Caco-2 (cell line): ENCODE measurements around the gene RGS6. TPM values are rescaled to one million over a fixed set of nuclear protein-coding genes. Genes with fewer than 3 reads are reported as not detected.

Experiments used
- BruUV-seq: library from RNA; stranded (reverse); fragments of 400-500 nt; replicated peaks from 2 replicates; lab custom pipeline; 2021; lab: Mats Ljungman, UMichigan
- CTCF ChIA-PET: fragments of 300-600 bp; sonication (Branson Sonifier 250); formaldehyde crosslinking; loops from one replicate; lab custom pipeline; 2022; ENCODE audit warnings: antibody characterized with exemption; lab: Charles Lee
- POLR2A ChIA-PET: fragments of 300-600 bp; sonication (Branson Sonifier 250); formaldehyde crosslinking; loops from one replicate; lab custom pipeline; 2022; ENCODE audit warnings: antibody characterized with exemption; lab: Charles Lee
- DNase-seq, 2 experiments: peaks; one replicate each; pipeline versions ENCODE4 v3.0.0 to v3.0.0-alpha.2; 2020 to 2022
- H3K27me3 ChIP-seq: replicated peaks from 2 replicates; pipeline ENCODE4 v1.6.0; 2011; ENCODE audit warnings: low read length; ENCODE audit not compliant: control insufficient read depth, insufficient read depth
- H3K36me3 ChIP-seq: 2 replicates; pipeline ENCODE4 v1.5.1; 2011; ENCODE audit warnings: low read length; ENCODE audit not compliant: control insufficient read depth, insufficient read depth
- H3K4me1 ChIP-seq: fragments of 250-450 bp; sonication (Bioruptor Pico); 2 replicates; pipeline ENCODE4 v1.5.1; 2020; ENCODE audit warnings: mild to moderate bottlenecking
- H3K4me3 ChIP-seq: 2 replicates; pipeline ENCODE4 v1.5.1; 2011; ENCODE audit warnings: low read depth, mild to moderate bottlenecking, control low read depth, low read length
- H3K9me3 ChIP-seq: fragments of 250-450 bp; sonication (Bioruptor Pico); 2 replicates; pipeline ENCODE4 v1.5.1; 2020; ENCODE audit warnings: mild to moderate bottlenecking, moderate library complexity
- H3K27ac Mint-ChIP-seq: one replicate; pipeline ENCODE4 v1.8.0; 2022; ENCODE audit warnings: mixed read lengths; ENCODE audit not compliant: unreplicated experiment
- H3K27me3 Mint-ChIP-seq: one replicate; pipeline ENCODE4 v1.8.0; 2022; ENCODE audit warnings: mixed read lengths; ENCODE audit not compliant: insufficient read depth, unreplicated experiment
- H3K36me3 Mint-ChIP-seq: one replicate; pipeline ENCODE4 v1.8.0; 2022; ENCODE audit warnings: mild to moderate bottlenecking, mixed read lengths; ENCODE audit not compliant: insufficient read depth, unreplicated experiment
- H3K4me1 Mint-ChIP-seq: one replicate; pipeline ENCODE4 v1.8.0; 2022; ENCODE audit warnings: low read depth, mixed read lengths; ENCODE audit not compliant: unreplicated experiment
- H3K4me3 Mint-ChIP-seq: one replicate; pipeline ENCODE4 v1.8.0; 2022; ENCODE audit warnings: mild to moderate bottlenecking, moderate library complexity, mixed read lengths; ENCODE audit not compliant: unreplicated experiment
- H3K9me3 Mint-ChIP-seq: one replicate; pipeline ENCODE4 v1.8.0; 2022; ENCODE audit warnings: mixed read lengths; ENCODE audit not compliant: unreplicated experiment
- intact Hi-C: fragments of 100-400 bp; cut with micrococcal nuclease; formaldehyde crosslinking; loops from one replicate; pipeline ENCODE4 v1.10.0; 2022; ENCODE audit not compliant: unreplicated experiment
- total RNA-seq: library from RNA; stranded (reverse); gene quantifications from 2 replicates; pipeline ENCODE4 v1.2.3, GENCODE V29; 2022
- TF ChIP-seq, protein P1 (sequence below), 2 experiments: fragments of 200-600 bp in 1 of 2; IDR thresholded peaks; 1 replicate in 1 of 2; 2 replicates in 1 of 2; pipeline versions ENCODE4 v1.5.1 to v1.8.0; 2011 to 2022; ENCODE audit warnings: antibody characterized with exemption in 1 of 2, control low read depth in 1 of 2, inconsistent platforms in 1 of 2, low read depth in 1 of 2, low read length in 1 of 2, mild to moderate bottlenecking in 1 of 2, moderate library complexity in 1 of 2; ENCODE audit not compliant: insufficient read depth in 1 of 2, severe bottlenecking in 1 of 2, unreplicated experiment in 1 of 2

The RGS6 gene
- total RNA-seq, 1 experiment from 2014 or later, result not detected

DNA sequence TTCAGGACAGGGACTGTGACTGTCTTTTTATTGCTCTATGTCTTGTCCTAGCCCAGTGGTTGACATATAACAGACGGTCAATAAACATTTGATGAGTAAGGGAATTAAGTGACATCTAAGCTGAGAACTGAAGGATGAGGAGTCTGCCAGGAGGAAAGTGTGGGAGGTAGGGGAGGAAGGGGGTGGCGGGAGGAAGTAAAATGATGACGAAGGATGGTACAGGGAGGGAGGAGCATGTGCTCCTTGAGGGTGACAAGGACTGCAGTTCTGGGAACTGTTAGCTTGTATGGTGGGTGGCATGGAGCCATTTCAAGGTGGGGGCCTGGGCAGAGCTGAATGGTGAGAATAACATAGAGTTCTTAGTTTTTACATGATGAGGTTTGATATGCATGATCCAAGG lies 64.4 kb downstream of the RGS6 start:
- ChIA-PET POLR2A (no interaction called here), CTCF (no interaction called here)
- Mint-ChIP-seq H3K27me3 (no peaks in the 10 kb centered on the region), H3K27ac (no peak overlapping the region), H3K36me3 (no peaks in the 10 kb centered on the region), H3K4me1 (no peaks in the 10 kb centered on the region), H3K4me3 (no peak overlapping the region), H3K9me3 (peaks cover 16% of the 10 kb centered on the region)
- H3K9me3 ChIP-seq, result no peaks in the 10 kb centered on the region
- no peak overlapping the region for H3K4me3 ChIP-seq
- H3K36me3 ChIP-seq, result no peaks in the 10 kb centered on the region
- intact Hi-C loops, result no loop called here
- TF ChIP-seq, protein P1, sequence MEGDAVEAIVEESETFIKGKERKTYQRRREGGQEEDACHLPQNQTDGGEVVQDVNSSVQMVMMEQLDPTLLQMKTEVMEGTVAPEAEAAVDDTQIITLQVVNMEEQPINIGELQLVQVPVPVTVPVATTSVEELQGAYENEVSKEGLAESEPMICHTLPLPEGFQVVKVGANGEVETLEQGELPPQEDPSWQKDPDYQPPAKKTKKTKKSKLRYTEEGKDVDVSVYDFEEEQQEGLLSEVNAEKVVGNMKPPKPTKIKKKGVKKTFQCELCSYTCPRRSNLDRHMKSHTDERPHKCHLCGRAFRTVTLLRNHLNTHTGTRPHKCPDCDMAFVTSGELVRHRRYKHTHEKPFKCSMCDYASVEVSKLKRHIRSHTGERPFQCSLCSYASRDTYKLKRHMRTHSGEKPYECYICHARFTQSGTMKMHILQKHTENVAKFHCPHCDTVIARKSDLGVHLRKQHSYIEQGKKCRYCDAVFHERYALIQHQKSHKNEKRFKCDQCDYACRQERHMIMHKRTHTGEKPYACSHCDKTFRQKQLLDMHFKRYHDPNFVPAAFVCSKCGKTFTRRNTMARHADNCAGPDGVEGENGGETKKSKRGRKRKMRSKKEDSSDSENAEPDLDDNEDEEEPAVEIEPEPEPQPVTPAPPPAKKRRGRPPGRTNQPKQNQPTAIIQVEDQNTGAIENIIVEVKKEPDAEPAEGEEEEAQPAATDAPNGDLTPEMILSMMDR (IDR thresholded peaks at IDR 0.05; ENCODE audit: insufficient read depth in 1 of 2, low read depth in 1 of 2, low read length in 1 of 2, severe bottlenecking in 1 of 2, unreplicated experiment in 1 of 2), result no peak
- H3K27me3 ChIP-seq, result no peaks in the 10 kb centered on the region
- no TSS peak for BruUV-seq
- no peak for DNase-seq
- H3K4me1 ChIP-seq, result no peaks in the 10 kb centered on the region

GRCh38 chr14:72000907-72001306 lies 68.7 kb downstream of the RGS6 start:
- H3K9me3 ChIP-seq, result no peaks in the 10 kb centered on the region
- H3K4me1 Mint-ChIP-seq, result no peaks in the 10 kb centered on the region
- intact Hi-C loops, result no loop called here
- BruUV-seq, result no TSS peak
- TF ChIP-seq, protein P1 (IDR thresholded peaks at IDR 0.05; ENCODE audit: insufficient read depth in 1 of 2, low read depth in 1 of 2, low read length in 1 of 2, severe bottlenecking in 1 of 2, unreplicated experiment in 1 of 2), result no peak
- no peaks in the 10 kb centered on the region for H3K36me3 ChIP-seq
- H3K36me3 Mint-ChIP-seq, result no peaks in the 10 kb centered on the region
- ChIA-PET CTCF (no interaction called here), POLR2A (no interaction called here)
- no peaks in the 10 kb centered on the region for H3K27me3 Mint-ChIP-seq
- peaks cover 16% of the 10 kb centered on the region for H3K9me3 Mint-ChIP-seq
- no peak overlapping the region for H3K27ac Mint-ChIP-seq
- no peak overlapping the region for H3K4me3 Mint-ChIP-seq
- no peak overlapping the region for H3K4me3 ChIP-seq
- no peaks in the 10 kb centered on the region for H3K27me3 ChIP-seq
- DNase-seq, result no peak
- H3K4me1 ChIP-seq, result no peaks in the 10 kb centered on the region

DNA sequence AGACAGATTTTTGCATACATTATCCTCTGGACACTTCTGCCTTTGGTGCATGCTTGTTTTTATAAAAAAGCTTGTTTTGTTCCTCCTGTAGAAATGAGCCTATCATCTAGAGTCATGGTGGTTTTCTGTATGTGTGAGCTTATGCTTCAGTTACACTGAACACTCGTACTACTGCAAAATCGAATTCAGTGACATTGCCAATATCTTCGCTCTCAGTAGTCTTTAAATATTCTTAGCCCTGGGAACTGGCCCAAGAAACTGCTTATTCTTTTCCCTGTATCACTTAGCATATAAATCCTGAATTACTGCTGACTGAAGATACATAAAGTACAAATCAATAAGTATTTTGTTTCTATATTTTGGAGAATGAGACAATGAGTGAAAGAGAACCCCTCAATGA lies 70.5 kb downstream of the RGS6 start:
- ChIA-PET CTCF (no interaction called here), POLR2A (no interaction called here)
- Mint-ChIP-seq H3K36me3 (no peaks in the 10 kb centered on the region), H3K27ac (no peak overlapping the region), H3K27me3 (no peaks in the 10 kb centered on the region), H3K4me1 (no peaks in the 10 kb centered on the region), H3K4me3 (no peak overlapping the region), H3K9me3 (peaks cover 16% of the 10 kb centered on the region)
- Histone ChIP-seq H3K4me1 (no peaks in the 10 kb centered on the region), H3K36me3 (no peaks in the 10 kb centered on the region), H3K4me3 (no peak overlapping the region), H3K9me3 (no peaks in the 10 kb centered on the region), H3K27me3 (no peaks in the 10 kb centered on the region)
- TF ChIP-seq, protein P1 (IDR thresholded peaks at IDR 0.05; ENCODE audit: insufficient read depth in 1 of 2, low read depth in 1 of 2, low read length in 1 of 2, severe bottlenecking in 1 of 2, unreplicated experiment in 1 of 2), result no peak
- intact Hi-C loops, result loop anchor here (1.0 kb wide), 1 partner anchor 29 kb away; no protein-coding TSS in a partner anchor
- DNase-seq, result no peak
- no TSS peak for BruUV-seq
